SJCRH30 (cell line): ENCODE measurements around the gene ALG1. TPM values are rescaled to one million over a fixed set of nuclear protein-coding genes. Genes with fewer than 3 reads are reported as not detected.

Experiments used
- DNase-seq, 2 experiments: peaks; one replicate each; pipeline ENCODE4 v3.0.0-alpha.2; 2015 to 2020
- H3K27ac ChIP-seq: fragments of 250-450 bp; sonication (Bioruptor Pico); 2 replicates; pipeline ENCODE4 v1.5.1; 2020; ENCODE audit warnings: mild to moderate bottlenecking, moderate library complexity
- H3K27me3 ChIP-seq: fragments of 250-450 bp; sonication (Bioruptor Pico); 2 replicates; pipeline ENCODE4 v1.5.1; 2020; ENCODE audit warnings: mild to moderate bottlenecking, moderate library complexity
- H3K36me3 ChIP-seq: fragments of 250-450 bp; sonication (Bioruptor Pico); 2 replicates; pipeline ENCODE4 v1.5.1; 2020; ENCODE audit warnings: mild to moderate bottlenecking, moderate library complexity
- H3K4me1 ChIP-seq: fragments of 250-450 bp; sonication (Bioruptor Pico); 2 replicates; pipeline ENCODE4 v1.5.1; 2020; ENCODE audit warnings: mild to moderate bottlenecking, moderate library complexity
- H3K4me3 ChIP-seq: fragments of 250-450 bp; sonication (Bioruptor Pico); 2 replicates; pipeline ENCODE4 v1.5.1; 2020; ENCODE audit warnings: mild to moderate bottlenecking, moderate library complexity
- H3K9me3 ChIP-seq: fragments of 250-450 bp; sonication (Bioruptor Pico); replicated peaks from 2 replicates; pipeline ENCODE4 v1.5.1; 2020; ENCODE audit warnings: mild to moderate bottlenecking, moderate library complexity
- total RNA-seq: library from RNA; depleted of rRNA; stranded (reverse); fragments of >200 nt; shearing (Covaris generic); gene quantifications from 2 replicates; pipeline ENCODE4 v1.2.3, GENCODE V29; 2014; rRNA removed

ALG1 gene, protein sequence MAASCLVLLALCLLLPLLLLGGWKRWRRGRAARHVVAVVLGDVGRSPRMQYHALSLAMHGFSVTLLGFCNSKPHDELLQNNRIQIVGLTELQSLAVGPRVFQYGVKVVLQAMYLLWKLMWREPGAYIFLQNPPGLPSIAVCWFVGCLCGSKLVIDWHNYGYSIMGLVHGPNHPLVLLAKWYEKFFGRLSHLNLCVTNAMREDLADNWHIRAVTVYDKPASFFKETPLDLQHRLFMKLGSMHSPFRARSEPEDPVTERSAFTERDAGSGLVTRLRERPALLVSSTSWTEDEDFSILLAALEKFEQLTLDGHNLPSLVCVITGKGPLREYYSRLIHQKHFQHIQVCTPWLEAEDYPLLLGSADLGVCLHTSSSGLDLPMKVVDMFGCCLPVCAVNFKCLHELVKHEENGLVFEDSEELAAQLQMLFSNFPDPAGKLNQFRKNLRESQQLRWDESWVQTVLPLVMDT
- 8.2 and 9.4 TPM in 2 replicates for total RNA-seq

GRCh38 chr16:5071681-5072333 is at the start of gene ALG1:
Gene ALG1 (plus strand): TSS chr16:5071843. CDS start chr16:5071850, 7 bp downstream.
- DNase-seq: peak; percentile 85 to 87
- no peaks in the 10 kb centered on the region for H3K4me1 ChIP-seq
- no peaks in the 10 kb centered on the region for H3K9me3 ChIP-seq
- peak within 1 kb of the TSS; percentile 90 for H3K4me3 ChIP-seq
- no peaks in the 10 kb centered on the region for H3K27me3 ChIP-seq
- H3K27ac ChIP-seq: peak within 1 kb of the TSS; percentile 54
- H3K36me3 ChIP-seq: no peaks in the 10 kb centered on the region

DNA sequence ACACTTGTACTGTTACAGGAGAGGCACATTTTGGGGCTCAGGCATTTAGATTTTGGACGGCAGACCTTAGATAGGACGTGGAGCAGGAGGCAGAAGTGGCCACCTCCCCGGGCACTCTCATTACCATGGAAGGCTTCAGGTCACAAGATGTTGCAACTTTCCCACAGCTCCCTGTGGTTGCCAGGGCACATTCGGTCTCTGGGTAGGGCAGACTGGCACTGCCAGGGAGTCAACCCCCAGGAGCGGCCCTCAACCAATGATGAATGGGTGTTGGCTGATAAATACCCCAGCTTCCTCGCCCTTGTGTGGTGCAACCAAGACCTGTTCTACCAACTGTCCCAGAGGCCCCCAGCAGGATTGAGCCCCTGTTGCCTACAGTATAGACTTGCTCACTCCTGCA is 49.1 kb upstream of the ALG1 start:
- Histone ChIP-seq H3K9me3 (no peaks in the 10 kb centered on the region), H3K4me1 (no peaks in the 10 kb centered on the region), H3K27ac (no peak overlapping the region), H3K36me3 (no peaks in the 10 kb centered on the region), H3K4me3 (no peak overlapping the region), H3K27me3 (no peaks in the 10 kb centered on the region)
- DNase-seq: no peak

DNA sequence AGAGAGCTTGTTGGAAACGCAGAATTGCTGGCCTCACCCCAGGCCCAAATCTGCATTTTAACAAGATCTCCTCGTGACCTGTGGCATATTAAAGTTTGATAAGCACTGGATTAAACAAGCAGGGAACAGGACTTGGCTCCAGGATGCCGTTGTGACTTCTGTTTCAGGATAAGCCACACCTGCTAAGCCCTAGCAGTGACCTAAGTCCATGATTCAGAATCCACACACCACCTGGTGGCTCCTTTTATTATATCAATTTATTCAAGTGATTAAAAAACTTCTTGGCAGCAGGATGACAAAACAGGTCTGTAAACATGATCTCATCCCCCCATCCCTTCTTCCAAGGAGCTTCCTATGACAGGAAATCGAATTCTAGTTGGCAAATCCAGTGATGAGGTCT is 47.0 kb upstream of the ALG1 start:
- Histone ChIP-seq H3K9me3 (no peaks in the 10 kb centered on the region), H3K36me3 (no peaks in the 10 kb centered on the region), H3K27me3 (no peaks in the 10 kb centered on the region), H3K27ac (no peak overlapping the region), H3K4me1 (no peaks in the 10 kb centered on the region), H3K4me3 (no peak overlapping the region)
- DNase-seq: peak in 1 of 2 experiments; percentile 14

DNA sequence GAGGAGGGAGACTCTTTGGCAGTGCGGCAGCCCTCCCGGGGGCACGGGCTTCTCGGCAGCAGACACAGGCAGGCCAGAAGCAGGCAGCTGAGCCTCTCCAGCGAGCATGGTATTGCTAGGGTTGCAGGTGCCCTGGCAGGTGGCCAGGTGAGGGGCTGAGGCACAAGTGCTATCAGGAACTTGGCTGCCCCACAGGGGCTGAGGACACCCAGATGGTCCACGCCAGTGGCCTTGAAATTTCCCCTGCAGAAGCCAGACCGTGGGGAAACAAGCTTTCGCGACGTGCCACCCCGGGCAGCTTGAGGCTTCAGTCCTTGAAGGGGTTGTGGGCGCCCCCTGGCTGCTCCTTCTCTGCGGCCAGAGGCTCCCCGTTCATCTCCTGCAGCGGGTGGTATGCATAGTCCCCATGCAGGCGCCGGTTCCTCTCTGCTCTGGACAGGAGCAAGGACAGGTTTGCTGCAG is 46.4 kb upstream of the ALG1 start:
- Histone ChIP-seq H3K27me3 (no peaks in the 10 kb centered on the region), H3K4me1 (no peaks in the 10 kb centered on the region), H3K9me3 (no peaks in the 10 kb centered on the region), H3K36me3 (no peaks in the 10 kb centered on the region), H3K27ac (no peak overlapping the region), H3K4me3 (no peak overlapping the region)
- peak; percentile 23 to 27 for DNase-seq

- Histone ChIP-seq H3K9me3 (no peaks in the 10 kb centered on the region), H3K27me3 (no peaks in the 10 kb centered on the region), H3K4me3 (no peak overlapping the region), H3K27ac (no peak overlapping the region), H3K4me1 (no peaks in the 10 kb centered on the region), H3K36me3 (no peaks in the 10 kb centered on the region)
- no peak for DNase-seq
Observed at GRCh38 chr16:5026664-5027063, 45.0 kb upstream of the ALG1 start.

DNA sequence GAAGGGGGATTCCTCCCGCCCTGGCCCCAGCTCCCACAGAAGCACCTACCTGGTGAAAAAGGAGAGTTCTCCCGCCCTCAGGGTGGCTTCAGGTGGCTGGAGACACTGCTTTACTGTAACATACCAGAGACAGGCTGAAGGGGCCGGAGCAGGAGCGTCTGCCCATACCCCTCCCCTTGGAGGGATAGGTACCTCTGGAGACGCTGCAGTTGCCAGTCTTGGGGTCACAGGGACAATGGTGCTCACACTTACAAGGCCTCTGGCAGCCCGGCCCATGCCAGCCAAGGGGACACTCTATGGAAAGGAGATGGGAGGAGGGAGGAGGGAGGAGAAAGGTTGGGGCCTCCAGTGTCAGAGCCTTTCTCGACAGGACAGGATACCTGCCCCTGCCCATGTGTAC is 44.6 kb upstream of the ALG1 start:
- H3K36me3 ChIP-seq: no peaks in the 10 kb centered on the region
- H3K4me3 ChIP-seq: no peak overlapping the region
- no peaks in the 10 kb centered on the region for H3K4me1 ChIP-seq
- H3K9me3 ChIP-seq: no peaks in the 10 kb centered on the region
- no peak for DNase-seq
- no peaks in the 10 kb centered on the region for H3K27me3 ChIP-seq
- no peak overlapping the region for H3K27ac ChIP-seq

GRCh38 chr16:5027575-5028235 is 43.9 kb upstream of the ALG1 start:
- Histone ChIP-seq H3K4me3 (no peak overlapping the region), H3K4me1 (no peaks in the 10 kb centered on the region), H3K27me3 (no peaks in the 10 kb centered on the region), H3K9me3 (no peaks in the 10 kb centered on the region), H3K36me3 (no peaks in the 10 kb centered on the region), H3K27ac (no peak overlapping the region)
- no peak for DNase-seq

- no peaks in the 10 kb centered on the region for H3K9me3 ChIP-seq
Observed at GRCh38 chr16:5028950-5029475, 42.6 kb upstream of the ALG1 start.

DNA sequence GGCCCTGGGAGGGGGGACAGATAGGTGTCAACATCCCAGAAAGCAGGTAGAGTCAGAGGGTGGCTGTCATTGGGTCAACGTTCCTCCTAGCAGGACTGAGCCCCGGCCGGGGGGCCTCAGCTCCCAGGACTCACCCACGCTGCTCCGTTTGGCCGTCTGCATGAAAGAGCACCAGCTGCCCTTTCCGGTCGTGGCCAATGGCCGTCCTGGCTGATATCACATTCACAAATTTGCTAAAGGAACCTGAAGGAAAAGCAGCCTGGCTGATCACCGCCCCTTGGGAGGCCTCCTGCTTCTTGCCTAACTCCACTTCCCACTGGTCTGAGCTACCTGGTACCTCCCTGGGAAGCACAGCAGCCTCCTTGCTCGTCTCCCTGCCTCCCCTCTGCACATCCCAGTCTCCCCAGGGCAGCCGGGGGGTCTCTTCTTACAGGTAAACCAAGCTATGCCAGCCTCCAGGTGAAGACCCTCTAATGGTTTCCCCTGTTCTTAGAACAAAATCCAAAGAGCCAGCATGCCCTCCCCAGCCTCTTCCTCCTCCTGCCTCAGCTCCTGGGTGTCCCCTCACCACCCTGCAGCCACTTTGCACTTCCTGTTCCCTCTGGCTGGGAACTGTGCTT is 41.3 kb upstream of the ALG1 start:
- Histone ChIP-seq H3K27me3 (no peaks in the 10 kb centered on the region), H3K36me3 (no peaks in the 10 kb centered on the region), H3K27ac (no peak overlapping the region), H3K4me1 (no peaks in the 10 kb centered on the region), H3K9me3 (no peaks in the 10 kb centered on the region), H3K4me3 (no peak overlapping the region)
- no peak for DNase-seq

More at GRCh38 chr16:5028950-5029475, 42.6 kb upstream of the ALG1 start:
- Histone ChIP-seq H3K36me3 (no peaks in the 10 kb centered on the region), H3K27me3 (no peaks in the 10 kb centered on the region), H3K4me3 (no peak overlapping the region), H3K4me1 (no peaks in the 10 kb centered on the region), H3K27ac (no peak overlapping the region)
- no peak for DNase-seq

- Histone ChIP-seq H3K9me3 (no peaks in the 10 kb centered on the region), H3K4me3 (no peak overlapping the region), H3K27me3 (no peaks in the 10 kb centered on the region), H3K4me1 (no peaks in the 10 kb centered on the region), H3K36me3 (no peaks in the 10 kb centered on the region), H3K27ac (no peak overlapping the region)
- no peak for DNase-seq
Observed at GRCh38 chr16:5031601-5032000, 40.0 kb upstream of the ALG1 start.

DNA sequence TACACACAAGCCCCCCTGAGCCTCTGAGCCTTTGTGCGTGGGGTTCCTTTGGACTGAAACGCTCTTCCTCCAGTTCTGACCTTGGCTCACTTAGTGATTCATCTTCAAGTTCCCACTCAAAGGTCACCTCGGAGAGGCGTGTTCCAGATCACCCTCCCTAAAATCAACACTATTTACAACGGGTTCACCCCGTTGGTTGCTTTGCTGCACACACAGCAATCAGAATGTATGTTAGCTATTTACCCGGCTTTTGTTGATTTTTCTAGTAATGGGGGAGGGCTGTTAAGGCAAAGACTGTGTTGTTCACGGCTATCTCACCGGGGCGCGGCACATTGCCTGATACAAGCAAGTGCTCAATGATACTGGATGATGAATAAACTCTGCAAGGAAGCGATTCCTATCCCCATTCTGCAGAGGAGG is 38.9 kb upstream of the ALG1 start:
- Histone ChIP-seq H3K4me1 (no peaks in the 10 kb centered on the region), H3K36me3 (no peaks in the 10 kb centered on the region), H3K27me3 (no peaks in the 10 kb centered on the region), H3K4me3 (peak overlapping the region; percentile 80), H3K9me3 (no peaks in the 10 kb centered on the region), H3K27ac (no peak overlapping the region)
- no peak for DNase-seq

- peak; percentile 79 to 85 for DNase-seq
- no peaks in the 10 kb centered on the region for H3K4me1 ChIP-seq
- H3K9me3 ChIP-seq: no peaks in the 10 kb centered on the region
- no peaks in the 10 kb centered on the region for H3K36me3 ChIP-seq
- H3K27ac ChIP-seq: peak within 1 kb of the TSS; percentile 18; the same call in 1 of the 2 replicates
- H3K27me3 ChIP-seq: no peaks in the 10 kb centered on the region
- H3K4me3 ChIP-seq: peak within 1 kb of the TSS; percentile 80
Observed at GRCh38 chr16:5033256-5034166, 38.1 kb upstream of the ALG1 start, which contains the start of gene NAGPA. Gene NAGPA (minus strand): TSS chr16:5033935. CDS start chr16:5033914, 21 bp downstream.

DNA sequence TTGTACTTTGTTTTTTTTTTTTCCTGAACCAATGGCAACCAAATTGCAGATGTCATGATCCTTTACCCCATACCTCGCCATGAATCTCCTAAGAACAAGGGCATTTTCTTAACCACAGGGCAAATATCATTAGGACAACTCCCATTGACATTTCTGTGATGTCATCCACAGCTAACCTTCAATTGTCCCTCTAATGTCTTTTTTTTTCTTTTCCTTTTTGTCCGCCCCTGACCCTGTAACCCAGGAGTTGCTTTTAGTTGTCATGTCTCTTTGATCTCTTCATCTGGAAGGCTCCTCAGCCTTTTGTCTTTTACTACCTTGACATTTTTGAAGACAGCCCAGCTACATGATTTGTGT is 37.5 kb upstream of the ALG1 start:
- Histone ChIP-seq H3K4me1 (no peaks in the 10 kb centered on the region), H3K9me3 (no peaks in the 10 kb centered on the region), H3K27me3 (no peaks in the 10 kb centered on the region), H3K36me3 (no peaks in the 10 kb centered on the region), H3K27ac (no peak overlapping the region), H3K4me3 (peak overlapping the region; percentile 80)
- DNase-seq: no peak

DNA sequence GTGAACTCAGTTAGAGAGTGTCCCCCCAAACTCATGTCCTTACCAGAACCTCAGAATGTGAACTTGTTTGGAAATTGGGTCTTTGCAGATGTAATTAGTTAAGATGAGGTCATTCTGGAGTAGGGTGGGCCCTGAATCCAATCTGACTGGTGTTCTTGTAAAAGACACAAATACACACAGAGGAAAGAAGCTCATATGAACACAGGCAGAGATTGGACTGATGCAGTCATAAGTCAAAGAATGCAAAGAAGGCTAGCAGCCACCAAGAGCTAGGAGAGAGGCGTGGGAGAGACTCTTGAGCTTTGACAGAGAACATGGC is 35.8 kb upstream of the ALG1 start:
- H3K27me3 ChIP-seq: peaks cover 3% of the 10 kb centered on the region; the same call in 1 of the 2 replicates
- no peaks in the 10 kb centered on the region for H3K36me3 ChIP-seq
- H3K4me3 ChIP-seq: no peak overlapping the region
- H3K9me3 ChIP-seq: no peaks in the 10 kb centered on the region
- no peak for DNase-seq
- H3K4me1 ChIP-seq: no peaks in the 10 kb centered on the region
- H3K27ac ChIP-seq: no peak overlapping the region
